HG03108 (cell line): Measurements from ENCODE around the gene MTUS2.
"Not testable (repeated sequence)": the region's sequence is repeated elsewhere in the genome, so short reads cannot be mapped to it uniquely, and the experiment has no call there.

Source experiments
- ATAC-seq: cut with Tn5 transposase; IDR thresholded peaks from one replicate; pipeline ENCODE4 v1.9.1; 2021; ENCODE audit warnings: moderate library complexity; ENCODE audit not compliant: unreplicated experiment

MTUS2 gene

DNA sequence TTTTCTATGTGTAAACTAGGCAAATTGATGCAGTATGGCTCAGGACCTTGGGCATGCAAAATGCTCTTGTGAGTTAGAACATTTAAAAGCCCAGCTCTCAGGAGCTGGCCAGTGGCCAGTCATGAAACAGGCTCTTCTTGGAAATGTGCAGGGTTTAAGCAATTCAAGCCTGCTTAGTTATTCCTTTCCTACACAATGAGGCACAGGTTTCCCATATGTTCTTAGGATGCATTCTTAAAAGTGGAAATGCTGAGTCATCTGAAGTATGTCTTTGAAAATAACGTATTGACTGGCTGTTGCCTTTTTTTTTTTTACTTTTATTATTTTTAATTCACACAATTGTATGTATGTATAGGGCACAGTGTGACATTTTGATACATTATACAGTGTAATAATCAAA lies 474.7 kb downstream of the MTUS2 start:
- ATAC-seq = no peak

DNA sequence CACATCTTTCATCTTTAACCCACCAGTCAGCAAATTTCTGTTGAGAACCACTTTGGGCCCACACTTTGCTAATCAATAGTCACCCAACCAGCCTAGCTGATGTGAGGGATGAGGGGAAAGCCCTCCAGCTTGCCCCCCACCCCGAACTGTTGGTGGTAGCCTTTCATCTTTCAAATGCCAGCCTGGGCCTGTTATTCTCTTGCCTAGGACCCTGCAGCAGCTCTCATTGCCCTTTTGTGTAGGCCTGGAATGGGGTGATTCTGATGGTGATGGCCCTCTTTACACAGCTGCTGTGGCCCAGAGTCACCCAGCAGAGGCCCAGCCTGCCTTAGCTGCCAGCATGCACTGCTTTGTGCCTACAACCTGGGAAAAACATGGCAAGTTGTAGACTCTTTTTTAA lies 480.9 kb downstream of the MTUS2 start:
- ATAC-seq = no peak

DNA sequence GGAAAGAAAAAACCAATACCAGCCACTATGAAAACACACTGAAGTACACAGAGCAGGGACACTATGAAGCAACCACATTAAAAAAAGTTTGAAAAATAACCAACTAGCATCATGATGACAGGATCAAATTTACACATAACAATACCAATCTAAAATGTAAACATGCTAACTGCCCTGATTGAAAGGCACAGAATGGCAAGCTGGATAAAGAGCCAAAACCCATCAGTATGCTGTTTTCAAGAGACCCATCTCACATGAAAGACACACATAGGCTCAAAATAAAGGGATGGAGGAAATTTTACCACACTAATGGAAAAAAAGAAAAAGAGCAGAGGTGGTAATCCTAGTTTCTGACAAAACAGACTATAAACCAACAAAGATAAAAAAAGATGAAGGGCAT lies 484.0 kb downstream of the MTUS2 start:
- ATAC-seq = no peak

DNA sequence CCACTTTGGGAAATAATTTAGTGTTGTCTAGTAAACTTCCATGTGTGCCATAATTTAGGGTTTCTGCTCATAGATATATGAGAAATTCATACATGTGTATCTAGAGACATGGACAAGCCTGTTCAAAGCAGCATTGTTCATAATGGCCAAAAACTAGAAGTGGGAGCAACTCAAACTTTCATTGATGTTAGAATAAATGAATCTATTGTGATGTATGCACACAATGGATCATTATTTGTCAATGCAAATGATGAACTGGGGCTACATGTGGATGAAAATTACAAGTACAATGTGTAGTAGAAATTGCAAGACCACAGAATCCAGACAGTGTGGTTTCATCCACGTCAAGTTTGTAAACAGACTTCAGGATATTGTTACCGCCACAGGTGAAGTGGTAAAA lies 490.7 kb downstream of the MTUS2 start:
- ATAC-seq = no peak

DNA sequence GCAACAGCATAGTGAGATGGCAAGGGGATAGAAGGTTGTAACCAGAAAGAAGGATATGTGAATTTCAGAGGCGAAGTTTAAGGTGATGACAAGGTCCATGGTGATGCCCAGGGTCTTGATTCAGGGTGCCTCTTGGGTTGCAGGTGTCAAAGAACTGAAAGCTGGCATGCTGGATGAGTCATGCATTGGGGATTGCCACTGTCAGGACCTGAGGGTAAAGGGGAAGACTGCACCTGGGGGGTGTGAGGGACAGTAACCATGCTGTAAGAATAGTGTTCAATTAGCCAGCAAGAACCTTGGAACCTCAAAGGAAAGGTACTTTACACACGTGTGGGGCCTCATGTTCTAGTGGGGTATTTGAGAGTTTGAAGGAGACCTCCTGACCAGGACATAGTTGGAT lies 495.7 kb downstream of the MTUS2 start:
- ATAC-seq = no peak

DNA sequence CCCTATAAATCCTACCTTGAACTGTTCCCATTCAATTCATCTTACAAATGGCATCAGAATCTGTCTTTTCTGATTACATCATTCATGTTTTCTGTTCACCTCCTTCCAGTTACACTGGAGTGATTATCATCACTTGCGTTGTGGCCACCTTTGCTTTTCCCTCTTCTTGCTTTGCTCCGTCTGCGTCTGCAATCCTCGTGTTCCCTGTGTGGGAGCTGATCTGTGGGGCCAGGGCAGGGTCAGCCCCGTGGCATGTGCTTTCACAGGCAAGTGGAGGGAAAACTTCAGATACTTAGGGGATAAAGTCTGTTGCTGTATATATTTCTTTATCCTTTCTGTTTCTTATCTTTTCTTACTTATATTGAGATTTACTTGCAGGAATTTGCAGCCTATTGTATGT lies 497.7 kb downstream of the MTUS2 start:
- ATAC-seq = no peak

DNA sequence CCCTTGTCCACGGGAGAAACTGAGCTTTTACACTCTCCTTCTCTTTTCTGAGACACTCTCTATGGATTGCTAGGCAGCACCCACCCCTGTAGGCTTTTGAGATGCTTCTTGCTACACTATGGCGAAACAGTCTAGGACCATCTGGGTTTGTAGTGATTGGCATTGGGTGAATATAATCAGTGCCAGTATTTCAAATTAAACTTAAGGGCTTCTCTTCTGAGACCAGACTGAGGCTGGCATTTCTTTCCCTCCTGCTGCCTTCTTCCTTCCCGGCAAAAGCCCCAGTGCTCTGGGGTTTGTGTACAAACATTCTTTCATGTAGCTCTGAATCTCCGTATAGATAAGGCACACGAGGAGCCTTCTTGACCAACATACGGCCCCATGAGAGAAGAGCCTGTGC lies 498.6 kb downstream of the MTUS2 start:
- no peak for ATAC-seq

DNA sequence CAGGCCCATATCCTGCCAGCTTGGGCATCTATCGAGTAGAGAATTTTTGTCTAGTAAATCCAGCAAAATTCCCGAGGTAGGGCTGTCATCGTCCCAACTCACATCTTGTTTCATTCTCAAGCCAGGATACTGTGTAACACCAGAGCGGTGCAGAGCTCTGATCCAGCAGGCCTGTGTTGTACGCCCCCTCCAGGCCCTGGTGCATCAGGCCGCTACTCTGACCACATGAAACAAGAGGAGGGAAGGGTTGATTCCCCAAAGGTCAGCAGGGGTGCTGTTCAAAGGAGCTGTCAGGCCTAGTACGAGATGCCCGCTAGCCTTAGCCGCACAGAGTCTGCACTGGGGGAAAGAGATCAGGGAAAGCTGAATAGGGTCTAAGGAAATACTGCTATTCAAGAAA lies 499.3 kb downstream of the MTUS2 start:
- no peak for ATAC-seq

DNA sequence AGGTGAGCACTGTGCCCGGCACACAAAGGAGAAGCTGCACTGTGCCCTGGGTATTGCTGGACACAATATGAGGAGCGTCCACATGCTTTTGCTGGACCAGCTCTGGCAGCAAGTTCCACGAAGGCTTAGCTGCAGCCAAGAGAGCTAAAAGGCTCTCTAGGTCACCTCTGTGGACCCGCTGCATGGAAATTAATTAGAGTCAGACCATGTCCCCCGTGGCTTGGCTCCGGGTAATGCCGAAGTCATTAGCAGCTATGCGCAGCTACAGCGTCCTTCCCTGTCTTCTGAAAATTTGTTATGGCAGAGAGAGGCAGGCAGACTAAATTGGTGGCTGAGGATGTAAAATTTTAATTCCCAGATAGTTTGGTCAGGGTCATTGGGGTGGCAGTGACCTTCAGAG lies 503.8 kb downstream of the MTUS2 start:
- ATAC-seq = no peak

DNA sequence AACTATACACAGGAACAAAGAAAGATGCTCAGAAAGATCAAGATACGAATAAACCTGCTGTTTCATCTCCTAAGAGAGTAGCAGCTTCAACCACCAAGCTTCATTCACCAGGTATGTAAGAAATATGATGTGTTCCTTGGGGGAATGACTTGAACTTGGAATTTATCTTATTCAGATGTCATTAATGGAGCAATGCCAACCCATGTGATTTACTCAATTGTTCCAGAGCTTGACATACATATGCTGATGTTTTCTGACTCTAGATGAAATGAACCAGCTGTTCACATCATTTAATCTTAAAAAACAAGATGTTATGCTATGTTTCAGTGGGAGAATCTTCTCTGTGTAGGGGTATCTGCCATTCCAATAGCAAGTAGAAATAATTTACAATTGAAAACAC lies 504.5 kb downstream of the MTUS2 start:
- ATAC-seq = no peak

DNA sequence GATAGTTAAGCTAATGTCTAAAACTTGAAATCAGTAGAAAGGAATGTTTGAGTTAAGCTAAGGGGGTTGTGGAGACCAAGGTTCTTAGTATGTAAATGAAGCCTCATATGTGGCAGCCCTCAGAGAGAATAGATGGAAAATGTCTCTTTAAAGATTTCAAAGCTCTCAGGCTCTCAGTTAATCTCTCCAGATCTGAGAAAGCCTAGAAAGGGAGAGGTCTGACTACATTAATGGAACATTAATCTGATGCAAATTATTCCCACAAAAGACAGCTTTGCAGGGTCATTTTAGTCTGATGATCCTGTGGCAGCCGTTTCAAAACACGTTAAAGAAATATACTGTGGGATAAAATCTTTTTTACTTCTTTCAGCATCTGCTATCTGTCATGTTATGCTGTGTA lies 508.4 kb downstream of the MTUS2 start:
- no peak for ATAC-seq

DNA sequence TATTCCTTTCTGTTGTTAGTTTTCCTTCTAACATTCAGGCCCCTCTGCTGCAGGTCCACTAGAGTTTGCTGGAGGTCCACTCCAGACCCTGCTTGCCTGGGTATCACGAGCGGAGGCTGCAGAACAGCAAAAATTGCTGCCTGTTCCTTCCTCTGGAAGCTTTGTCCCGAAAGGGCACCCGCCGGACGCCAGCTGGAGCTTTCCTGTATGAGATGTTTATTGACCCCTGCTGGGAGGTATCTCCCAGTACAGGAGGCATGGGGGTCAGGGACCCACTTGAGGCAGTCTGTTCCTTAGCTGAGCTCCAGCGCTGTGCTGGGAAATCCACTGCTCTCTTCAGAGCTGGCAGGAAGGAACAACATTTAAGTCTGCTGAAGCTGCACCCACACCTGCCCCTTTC lies 516.2 kb downstream of the MTUS2 start:
- no peak for ATAC-seq

DNA sequence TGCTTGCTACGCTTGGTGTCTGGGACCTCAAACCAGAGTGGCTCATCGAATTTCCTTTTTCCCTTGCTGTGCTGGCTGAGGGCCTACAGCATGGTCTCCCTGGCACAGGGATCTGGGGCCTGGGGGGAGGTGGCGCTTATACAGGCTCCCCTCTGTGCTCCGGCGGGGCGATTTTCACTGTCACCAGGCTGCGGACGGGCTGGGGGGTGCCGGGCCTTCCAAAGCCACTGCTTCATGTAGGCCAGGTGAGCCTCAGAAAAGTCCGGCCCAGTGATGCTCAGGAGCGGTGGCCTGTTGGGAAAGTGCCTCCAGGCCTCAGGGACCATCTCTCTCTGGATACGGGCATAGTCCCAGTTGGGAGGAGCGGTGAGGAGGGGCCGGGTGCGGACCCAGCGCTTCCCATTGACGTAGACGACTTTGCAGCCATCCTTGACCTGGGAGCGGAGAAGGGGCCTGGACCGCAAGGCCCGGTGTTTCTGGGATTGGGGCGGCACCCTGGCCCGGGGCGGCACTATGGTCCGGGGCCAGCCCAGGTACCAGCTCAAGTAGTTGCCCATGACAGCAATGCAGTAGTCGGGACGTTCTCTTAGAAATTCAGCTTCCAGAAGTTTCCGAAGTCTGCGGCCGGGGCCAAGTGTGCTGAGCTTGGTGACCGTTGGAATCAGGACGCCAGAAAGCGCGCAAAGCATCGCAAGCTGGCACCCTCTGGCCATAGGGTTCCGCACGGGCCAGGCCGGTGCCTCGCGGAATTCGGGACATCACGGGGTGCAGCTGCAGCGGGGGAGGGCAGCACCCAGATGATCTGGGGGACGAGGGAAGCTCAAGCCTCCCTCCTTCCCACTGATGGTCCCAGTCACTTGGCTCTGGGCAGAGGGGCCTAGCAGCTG lies 519.5 kb downstream of the MTUS2 start:
- ATAC-seq = no peak

DNA sequence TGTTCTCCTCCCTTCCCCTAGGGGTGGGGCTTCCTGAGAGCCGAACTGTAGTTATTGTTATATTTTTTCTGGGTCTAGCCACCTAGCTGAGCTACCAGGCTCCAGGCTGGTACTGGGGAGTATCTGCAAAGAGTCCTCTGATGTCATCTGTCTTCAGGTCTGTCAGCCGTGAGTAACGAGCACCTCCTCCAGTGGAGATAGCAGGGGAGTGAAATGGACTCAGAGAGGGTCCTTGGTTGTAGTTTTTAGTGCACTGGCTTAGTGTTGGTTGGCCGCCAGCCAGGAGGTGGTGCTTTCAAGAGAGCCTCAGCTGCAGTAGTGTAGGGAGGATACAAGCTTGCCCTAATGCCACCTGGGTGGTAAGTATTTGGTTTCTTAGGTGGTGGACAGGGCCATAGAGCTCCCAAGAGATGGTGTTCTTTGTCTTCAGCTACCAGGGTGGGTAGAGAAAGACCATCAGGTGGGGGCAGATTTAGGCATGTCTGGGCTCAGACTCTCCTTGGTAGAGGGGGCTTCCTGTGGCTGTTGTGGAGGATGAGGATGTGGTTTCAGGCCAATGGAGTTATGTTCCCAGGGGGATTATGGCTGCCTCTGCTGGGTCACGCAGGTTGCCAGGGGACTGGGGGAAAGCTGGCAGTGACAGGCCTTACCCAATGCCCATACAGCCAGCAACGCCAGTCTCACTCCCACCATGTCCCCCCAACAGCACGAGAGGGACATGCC lies 525.9 kb downstream of the MTUS2 start:
- not testable (repeated sequence) for ATAC-seq

DNA sequence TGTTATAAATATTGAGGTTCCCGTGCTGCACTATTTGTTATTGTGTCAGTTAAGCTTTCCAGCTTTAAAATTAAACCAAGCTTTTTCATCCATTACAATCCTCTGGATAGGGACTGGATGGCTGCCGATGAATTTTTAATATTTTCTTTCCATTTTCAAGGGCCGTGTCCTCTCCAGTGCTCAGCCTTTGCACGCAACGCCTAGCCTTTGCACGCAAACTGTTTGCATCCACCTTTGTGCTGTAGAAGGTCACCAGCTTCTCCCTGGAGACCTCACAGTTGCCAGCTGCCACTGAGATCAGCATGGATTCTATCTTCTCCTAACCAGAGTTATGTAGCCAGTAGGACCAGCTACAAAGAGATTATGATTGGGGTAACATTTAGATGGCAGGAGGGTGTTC lies 534.9 kb downstream of the MTUS2 start:
- ATAC-seq = no peak

DNA sequence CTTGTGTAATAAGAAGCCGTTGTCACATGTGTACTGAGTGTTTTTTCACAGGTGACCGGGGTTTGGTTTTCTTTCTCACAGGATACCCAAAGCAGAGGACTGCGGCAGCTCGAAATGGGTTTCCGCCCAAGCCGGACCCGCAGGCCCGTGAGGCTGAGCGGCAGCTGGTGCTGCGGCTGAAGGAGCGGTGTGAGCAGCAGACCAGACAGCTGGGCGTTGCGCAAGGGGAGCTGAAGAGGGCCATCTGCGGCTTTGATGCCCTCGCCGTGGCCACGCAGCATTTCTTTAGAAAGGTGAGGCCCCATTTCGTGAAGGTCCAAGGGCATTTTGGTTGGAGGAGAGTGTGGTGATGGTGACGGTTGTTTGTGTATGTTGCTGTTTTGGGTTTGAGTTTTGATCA lies 539.0 kb downstream of the MTUS2 start:
- no peak for ATAC-seq

DNA sequence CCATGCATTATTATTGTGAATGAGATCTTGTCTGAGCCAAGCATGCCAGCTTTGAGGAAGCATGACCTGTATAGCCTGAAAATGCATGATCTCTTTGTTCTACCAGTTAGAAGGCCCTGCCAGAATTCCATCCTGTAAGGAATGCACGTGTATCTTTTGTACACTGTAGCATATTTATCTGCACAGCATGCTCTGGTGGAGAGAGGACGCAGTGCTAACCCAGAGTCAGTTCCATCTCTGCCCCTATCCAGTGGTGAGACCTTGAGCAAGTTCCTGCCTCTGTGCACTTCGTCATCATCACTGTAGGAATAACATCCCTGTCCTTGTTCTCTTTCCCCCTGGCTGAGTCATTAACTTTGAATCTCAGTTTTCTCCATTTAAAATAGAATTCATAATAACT lies 541.6 kb downstream of the MTUS2 start:
- ATAC-seq = no peak

DNA sequence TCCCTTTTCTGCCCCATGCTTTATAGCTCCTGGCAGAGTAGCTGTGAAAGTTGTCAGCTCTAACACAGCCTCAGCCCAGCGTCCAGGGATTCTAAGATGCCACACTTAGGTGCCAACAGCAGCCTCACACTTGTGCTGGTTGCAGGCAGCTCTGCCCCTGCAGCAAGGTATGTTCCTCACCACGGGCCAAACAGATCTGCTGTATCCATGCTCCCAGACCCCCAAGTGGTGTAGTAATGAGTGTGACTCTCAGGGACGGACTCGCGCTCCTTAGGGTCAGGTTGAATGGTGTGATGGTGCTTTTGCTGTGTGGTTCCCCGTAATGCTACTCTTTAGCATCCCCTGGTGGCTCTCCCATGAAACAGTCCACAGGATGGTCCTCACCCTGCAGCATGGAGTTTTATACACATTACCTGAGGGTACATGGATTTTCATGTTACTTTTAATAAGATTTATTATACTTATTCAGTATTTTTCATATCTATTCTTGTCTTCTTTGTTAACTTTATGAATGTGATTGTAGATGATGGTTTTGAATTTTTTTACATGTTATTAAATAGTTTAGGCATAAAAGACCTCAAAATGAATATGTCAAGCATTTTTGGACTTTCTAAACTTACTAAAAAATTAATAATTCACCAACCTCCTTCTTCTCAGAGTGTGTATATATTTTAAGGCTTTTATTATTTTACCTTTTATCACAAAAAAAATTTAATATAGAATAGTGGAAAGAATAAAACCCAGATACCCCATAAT lies 542.9 kb downstream of the MTUS2 start:
- no peak for ATAC-seq

DNA sequence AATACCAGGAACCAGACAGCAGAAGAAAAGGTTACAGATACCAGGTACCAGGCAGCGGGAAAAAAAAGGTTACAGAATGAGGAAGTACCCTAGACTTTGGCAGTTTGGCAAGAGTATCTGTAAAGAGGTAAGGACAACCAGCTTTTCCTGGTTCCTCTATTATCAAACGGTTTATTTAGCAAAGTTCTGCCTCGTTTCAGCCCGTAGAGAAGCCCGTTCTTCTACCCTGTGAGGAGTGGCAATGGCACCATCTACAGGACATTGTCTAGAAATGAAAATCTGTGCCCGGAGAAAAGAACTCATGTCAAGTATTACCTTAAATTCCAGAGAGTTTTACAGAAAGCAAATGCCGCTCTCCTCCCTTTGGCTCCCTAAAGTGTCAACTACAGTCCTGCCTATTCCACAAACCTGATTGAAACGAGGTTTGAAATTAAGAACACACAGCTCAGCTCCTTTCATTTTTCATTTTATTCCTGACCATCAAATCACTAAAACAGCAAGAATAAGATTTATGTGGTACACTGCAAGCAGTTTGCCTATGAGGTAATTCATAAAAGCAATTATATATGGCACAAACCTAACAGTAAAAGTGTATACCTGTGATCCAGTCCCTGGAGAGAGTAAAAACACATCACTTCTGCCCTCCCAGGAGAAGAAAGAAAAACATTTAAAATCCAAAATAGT lies 549.1 kb downstream of the MTUS2 start:
- ATAC-seq = no peak

DNA sequence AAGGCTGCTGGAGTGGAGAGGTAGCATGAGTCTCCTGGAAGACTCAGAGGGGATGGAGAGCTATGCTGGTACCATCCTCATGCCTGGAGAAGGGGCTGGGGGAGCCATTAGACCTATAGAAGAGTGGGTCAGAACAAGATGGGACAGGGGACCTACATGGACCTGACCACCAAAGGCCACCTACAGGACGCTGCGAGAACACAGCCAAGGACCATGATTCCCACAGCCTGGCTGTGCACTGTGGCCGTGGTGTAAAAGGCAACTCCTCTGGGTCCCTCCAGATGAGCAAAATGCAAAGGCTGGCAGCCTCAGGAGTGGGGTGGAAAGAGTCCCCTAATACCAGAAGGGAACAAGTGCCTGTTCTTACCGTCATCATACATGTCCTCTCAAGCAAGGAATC lies 559.1 kb downstream of the MTUS2 start:
- no peak for ATAC-seq

DNA sequence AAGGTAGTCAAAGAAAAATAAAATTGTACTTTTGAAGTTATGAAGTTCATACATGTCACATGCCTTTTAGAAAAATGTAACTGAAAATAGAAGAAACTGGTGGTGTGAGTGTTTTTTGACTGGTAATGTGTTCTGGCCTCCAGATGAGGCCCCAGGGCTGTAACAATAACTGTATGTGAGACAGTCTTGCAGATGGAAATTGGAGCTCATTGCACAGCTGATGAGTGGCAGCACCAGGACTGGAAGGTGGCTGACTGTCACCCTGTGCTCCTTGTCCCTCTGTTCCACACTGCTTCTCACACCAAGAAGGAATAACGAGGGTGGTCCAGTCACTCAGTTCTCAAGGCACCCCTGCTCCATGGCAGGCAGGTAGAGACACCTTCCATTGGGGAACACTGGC lies 559.7 kb downstream of the MTUS2 start:
- no peak for ATAC-seq
